Ovary (tissue), 10 donors: ENCODE measurements around the gene OGA. TPM values are rescaled to one million over a fixed set of nuclear protein-coding genes. Genes with fewer than 3 reads are reported as not detected.
A peak's percentile ranks its signal among the peaks of the same experiment; 100 is the strongest.

Source experiments
- DNase-seq, 5 donors: peaks; one replicate each; pipeline ENCODE4 v3.0.0-alpha.2; 2019 to 2020
- H3K27ac ChIP-seq, 2 donors: fragments of 200-600 bp; one replicate each; pipeline versions ENCODE4 v1.5.1 to v1.8.0; 2019 to 2022
- H3K27me3 ChIP-seq: fragments of 200-600 bp; one replicate; pipeline ENCODE4 v1.8.0; 2022
- H3K36me3 ChIP-seq: fragments of 200-600 bp; sonication (generic); one replicate; pipeline ENCODE4 v1.5.1; 2019
- H3K4me1 ChIP-seq: one replicate; pipeline ENCODE4 v1.8.1; 2013; ENCODE audit warnings: mild to moderate bottlenecking, moderate library complexity; ENCODE audit not compliant: insufficient read depth
- H3K4me3 ChIP-seq: fragments of 200-600 bp; sonication (generic); one replicate; pipeline ENCODE4 v1.5.1; 2017
- H3K9me3 ChIP-seq, 2 donors: fragments of 200-600 bp in 1 of 2; sonication (generic) in 1 of 2; one replicate each; pipeline versions ENCODE4 v1.5.1 to v1.8.1; 2013 to 2019; ENCODE audit warnings: mild to moderate bottlenecking in 1 of 2, moderate library complexity in 1 of 2
- CTCF ChIP-seq, 3 donors: fragments of 450-650 bp in 2 of 3; fragments of 200-600 bp in 1 of 3; IDR thresholded peaks; one replicate each; pipeline versions ENCODE4 v1.5.1 to v1.8.0; 2016 to 2022; ENCODE audit warnings: antibody characterized with exemption in 3 of 3, mild to moderate bottlenecking in 1 of 3
- EP300 ChIP-seq: sonication (generic); formaldehyde crosslinking; IDR thresholded peaks from one replicate; pipeline ENCODE4 v1.6.1; 2017; ENCODE audit warnings: antibody characterized with exemption
- POLR2A ChIP-seq: fragments of 450-650 bp; IDR thresholded peaks from one replicate; pipeline ENCODE4 v1.6.1; 2017; ENCODE audit warnings: antibody characterized with exemption, mild to moderate bottlenecking, moderate library complexity
- WGBS, 3 donors: extraction: QIAGEN DNeasy Blood & Tissue Kit in 1 of 3; methylation state at CpG; one replicate each; pipeline versions ENCODE4 v1.1.5 to v1.1.7; 2013 to 2017; 5-methylcytosine and 5-hydroxymethylcytosine counted together
- intact Hi-C, 4 donors: fragments of 100-400 bp; cut with DNase I; formaldehyde crosslinking; loops; one replicate each; pipeline versions ENCODE4 v1.11.0 to v1.15.1; 2022 to 2023
- long read RNA-seq, 3 donors: library from polyadenylated mRNA in 2 of 3; unstranded in 2 of 3; transcript quantifications; one replicate each; pipeline ENCODE4 v2.0.0 and lab custom pipeline, GENCODE V29; 2021 to 2026
- polyA plus RNA-seq, 2 donors: library from polyadenylated mRNA; stranded (reverse); fragments of 200-250 nt in 1 of 2; fragments of 350-450 nt in 1 of 2; fragmentation: Illumina TruSeq in 1 of 2; extraction: RNeasy Lipid Tissue Mini Kit (QIAGEN cat#74804) in 1 of 2; gene quantifications; one replicate each; pipeline ENCODE4 v1.2.3, GENCODE V29; 2013 to 2014
- total RNA-seq, 7 donors: library from RNA; depleted of rRNA in 2 of 7; stranded (reverse); fragments of >200 nt in 2 of 7; fragmentation: NEBNext Ultra II Directional in 3 of 7; extraction: Animal tissue kit (Norgen Biotek cat#: 25700) in 3 of 7; gene quantifications; one replicate each; pipeline versions ENCODE4 v1.1.0 to v1.2.4, GENCODE V29; 2016 to 2023
- donor health status: DM: no; HTN: no; CAD: no; lungs with moderate emphysema.
- donor health status: DM: no; HTN: no; CAD: no.
- donor health status: Bipolar disorder and iron deficiency.
- donor health status: DM: yes; HTN: yes; CAD: no.
- donor health status: DM: no; HTN: no; CAD: no.
- donor health status: DM: yes; HTN: yes; CAD: no.

The OGA gene
- 100 to 1,000 TPM in 5 of 7 donors, 10 to 100 TPM in 2; 85.3 to 134 (median 103) TPM for total RNA-seq
- polyA plus RNA-seq: 10 to 100 TPM; 58.9 to 83.7 TPM
- long read RNA-seq, donor 1, partial matches to known transcripts: 12 of 31 reads
- long read RNA-seq, donor 1, other reads (novel, unspliced or antisense): 11 of 31 reads
- long read RNA-seq, donor 2, full-length matches to known transcripts: 15 of 31 reads
- long read RNA-seq, donor 2, partial matches to known transcripts: 16 of 31 reads
- long read RNA-seq, donor 2, other reads (novel, unspliced or antisense): 0 of 31 reads
- long read RNA-seq, donor 3, full-length matches to known transcripts: 26 of 45 reads
- long read RNA-seq, donor 3, partial matches to known transcripts: 11 of 45 reads
- long read RNA-seq, donor 3, other reads (novel, unspliced or antisense): 8 of 45 reads

- peak within 1 kb of the TSS; percentile 60 to 82 for H3K27ac ChIP-seq
- WGBS, 3 donors: 0 to 1% (median 0%) methylated on average over 45 to 47 of the region's 47 CpGs
- H3K27me3 ChIP-seq: no peaks in the 10 kb centered on the region
- H3K4me1 ChIP-seq: peaks cover 7% of the 10 kb centered on the region
- no peaks in the 10 kb centered on the region for H3K36me3 ChIP-seq
- H3K9me3 ChIP-seq: no peaks in the 10 kb centered on the region
- TF ChIP-seq EP300 (no peak), POLR2A (peak; percentile 99)
- peak within 1 kb of the TSS; percentile 82 for H3K4me3 ChIP-seq
- peak; percentile 97 to 98 (median 98) for DNase-seq
- intact Hi-C loops: no loop called here
These were observed at the start of gene OGA for GRCh38 chr10:101818119-101818871. Gene OGA (minus strand): TSS chr10:101818444. CDS start chr10:101818022, 422 bp downstream.

GRCh38 chr10:101867931-101868330 lies 49.7 kb upstream of the OGA start:
- intact Hi-C loops: no loop called here
- no peaks in the 10 kb centered on the region for H3K4me1 ChIP-seq
- no peak overlapping the region for H3K27ac ChIP-seq
- no peaks in the 10 kb centered on the region for H3K9me3 ChIP-seq
- no peaks in the 10 kb centered on the region for H3K27me3 ChIP-seq
- TF ChIP-seq EP300: no peak
- TF ChIP-seq CTCF (IDR thresholded peaks at IDR 0.05): no peak
- no peak for TF ChIP-seq POLR2A
- WGBS, 3 donors: 33 to 56% (median 48%) methylated on average over 1 of the region's 1 CpG
- no peaks in the 10 kb centered on the region for H3K36me3 ChIP-seq
- DNase-seq: no peak
- H3K4me3 ChIP-seq: no peak overlapping the region

GRCh38 chr10:101859530-101859929 lies 41.3 kb upstream of the OGA start:
- no peaks in the 10 kb centered on the region for H3K27me3 ChIP-seq
- 95 to 100% (median 99%) methylated on average over 2 of the region's 2 CpGs for WGBS, 3 donors
- H3K27ac ChIP-seq: no peak overlapping the region
- H3K36me3 ChIP-seq: no peaks in the 10 kb centered on the region
- no peaks in the 10 kb centered on the region for H3K4me1 ChIP-seq
- TF ChIP-seq CTCF (IDR thresholded peaks at IDR 0.05) (no peak), POLR2A (no peak), EP300 (no peak)
- no peaks in the 10 kb centered on the region for H3K9me3 ChIP-seq
- no peak overlapping the region for H3K4me3 ChIP-seq
- intact Hi-C loops: no loop called here
- no peak for DNase-seq

- DNase-seq: no peak
- H3K4me3 ChIP-seq: no peak overlapping the region
These were observed 40.7 kb upstream of the OGA start for GRCh38 chr10:101858723-101859500.

More at GRCh38 chr10:101858723-101859500, 40.7 kb upstream of the OGA start:
- Histone ChIP-seq H3K27ac (no peak overlapping the region), H3K4me1 (no peaks in the 10 kb centered on the region), H3K27me3 (no peaks in the 10 kb centered on the region), H3K36me3 (no peaks in the 10 kb centered on the region), H3K9me3 (no peaks in the 10 kb centered on the region)
- 61 to 92% (median 90%) methylated on average over 3 of the region's 3 CpGs for WGBS, 3 donors
- intact Hi-C loops: no loop called here
- no peak for TF ChIP-seq CTCF (IDR thresholded peaks at IDR 0.05)
- no peak for TF ChIP-seq EP300
- TF ChIP-seq POLR2A: no peak
